Activated CD8-positive, alpha-beta T cell treated with anti-CD3 and anti-CD28 coated beads for 36 hours (primary cell): ENCODE results near the gene KCNC1. TPM values are rescaled to one million over a fixed set of nuclear protein-coding genes. Genes with fewer than 3 reads are reported as not detected.

Experiments
- ATAC-seq: fragments of 200-7000 bp; cut with Tn5 transposase; one replicate; pipeline ENCODE4 v1.10.0; 2021; ENCODE audit warnings: mild to moderate bottlenecking, moderate library complexity
- CTCF ChIA-PET: fragments of 350-600 bp; sonication (Branson Sonifier 250); formaldehyde crosslinking; loops from one replicate; lab custom pipeline; 2021; ENCODE audit warnings: antibody characterized with exemption; lab: Charles Lee
- POLR2A ChIA-PET: fragments of 350-600 bp; sonication (Branson Sonifier 250); formaldehyde crosslinking; loops from one replicate; lab custom pipeline; 2021; ENCODE audit warnings: antibody characterized with exemption; lab: Charles Lee
- DNase-seq: peaks from one replicate; pipeline ENCODE4 v3.0.0-alpha.2; 2020
- H3K27ac Mint-ChIP-seq: one replicate; pipeline ENCODE4 v1.8.0; 2021; ENCODE audit warnings: mild to moderate bottlenecking, mixed read lengths
- H3K27me3 Mint-ChIP-seq: one replicate; pipeline ENCODE4 v1.8.0; 2021; ENCODE audit warnings: mixed read lengths
- H3K36me3 Mint-ChIP-seq: one replicate; pipeline ENCODE4 v1.8.0; 2021; ENCODE audit warnings: low read depth, mixed read lengths
- H3K4me1 Mint-ChIP-seq: one replicate; pipeline ENCODE4 v1.8.0; 2021; ENCODE audit warnings: low read depth, mixed read lengths
- H3K4me3 Mint-ChIP-seq: one replicate; pipeline ENCODE4 v1.8.0; 2021; ENCODE audit warnings: mild to moderate bottlenecking, moderate library complexity, mixed read lengths
- H3K9me3 Mint-ChIP-seq: one replicate; pipeline ENCODE4 v1.8.0; 2021; ENCODE audit warnings: mixed read lengths
- CTCF ChIP-seq: fragments of 200-600 bp; IDR thresholded peaks from one replicate; pipeline ENCODE4 v1.8.0; 2022; ENCODE audit warnings: antibody characterized with exemption, mild to moderate bottlenecking
- intact Hi-C: fragments of 100-400 bp; cut with micrococcal nuclease; formaldehyde crosslinking; loops from one replicate; pipeline ENCODE4 v1.10.0; 2022
- total RNA-seq, 2 experiments: library from RNA; stranded (reverse); gene quantifications; one replicate each; pipeline ENCODE4 v1.2.3, GENCODE V29; 2021

KCNC1 gene
- total RNA-seq, 2 experiments from 2014 or later, result not detected

- no peak overlapping the region for H3K4me3 Mint-ChIP-seq
- H3K27me3 Mint-ChIP-seq, result peaks cover 5% of the 10 kb centered on the region
- H3K36me3 Mint-ChIP-seq, result no peaks in the 10 kb centered on the region
- ATAC-seq (no peak), DNase-seq (no peak)
- intact Hi-C loops, result no loop called here
- no peaks in the 10 kb centered on the region for H3K4me1 Mint-ChIP-seq
- H3K27ac Mint-ChIP-seq, result no peak overlapping the region
- POLR2A ChIA-PET, result no interaction called here
- H3K9me3 Mint-ChIP-seq, result no peaks in the 10 kb centered on the region
- CTCF ChIA-PET, result interaction anchor here (2.2 kb wide), 1 partner anchor 20 kb away, joined by 12 read pairs; no protein-coding TSS in a partner anchor
- no peak for TF ChIP-seq CTCF
Observed at GRCh38 chr11:17751558-17751957, 17.0 kb downstream of the KCNC1 start.

GRCh38 chr11:17752144-17752543 lies 17.6 kb downstream of the KCNC1 start:
- H3K27ac Mint-ChIP-seq, result no peak overlapping the region
- H3K4me1 Mint-ChIP-seq, result no peaks in the 10 kb centered on the region
- no peak for TF ChIP-seq CTCF
- DNase-seq (no peak), ATAC-seq (no peak)
- peaks cover 5% of the 10 kb centered on the region for H3K27me3 Mint-ChIP-seq
- ChIA-PET POLR2A (interaction anchor here (0.6 kb wide), 1 partner anchor 31 kb away, joined by 3 read pairs; no protein-coding TSS in a partner anchor), CTCF (interaction anchor here (2.2 kb wide), 1 partner anchor 21 kb away, joined by 12 read pairs; no protein-coding TSS in a partner anchor)
- no peaks in the 10 kb centered on the region for H3K9me3 Mint-ChIP-seq
- no peaks in the 10 kb centered on the region for H3K36me3 Mint-ChIP-seq
- intact Hi-C loops, result no loop called here
- no peak overlapping the region for H3K4me3 Mint-ChIP-seq

GRCh38 chr11:17753153-17753552 lies 18.6 kb downstream of the KCNC1 start:
- TF ChIP-seq CTCF, result no peak
- H3K4me1 Mint-ChIP-seq, result no peaks in the 10 kb centered on the region
- DNase-seq (no peak), ATAC-seq (no peak)
- no peak overlapping the region for H3K27ac Mint-ChIP-seq
- no peaks in the 10 kb centered on the region for H3K9me3 Mint-ChIP-seq
- H3K36me3 Mint-ChIP-seq, result no peaks in the 10 kb centered on the region
- intact Hi-C loops, result no loop called here
- no peak overlapping the region for H3K4me3 Mint-ChIP-seq
- ChIA-PET POLR2A (no interaction called here), CTCF (no interaction called here)
- peaks cover 3% of the 10 kb centered on the region for H3K27me3 Mint-ChIP-seq

GRCh38 chr11:17753641-17754040 lies 19.1 kb downstream of the KCNC1 start:
- no peak overlapping the region for H3K27ac Mint-ChIP-seq
- intact Hi-C loops, result no loop called here
- no peaks in the 10 kb centered on the region for H3K4me1 Mint-ChIP-seq
- POLR2A ChIA-PET, result no interaction called here
- CTCF ChIA-PET, result no interaction called here
- DNase-seq (no peak), ATAC-seq (no peak)
- peaks cover 3% of the 10 kb centered on the region for H3K27me3 Mint-ChIP-seq
- TF ChIP-seq CTCF, result no peak
- no peak overlapping the region for H3K4me3 Mint-ChIP-seq
- no peaks in the 10 kb centered on the region for H3K9me3 Mint-ChIP-seq
- H3K36me3 Mint-ChIP-seq, result no peaks in the 10 kb centered on the region

GRCh38 chr11:17755891-17756290 lies 21.3 kb downstream of the KCNC1 start:
- intact Hi-C loops, result no loop called here
- ChIA-PET POLR2A (no interaction called here), CTCF (interaction anchor here (1.7 kb wide), 1 partner anchor 25 kb away, joined by 9 read pairs; no protein-coding TSS in a partner anchor)
- DNase-seq (no peak), ATAC-seq (no peak)
- H3K36me3 Mint-ChIP-seq, result no peaks in the 10 kb centered on the region
- no peak overlapping the region for H3K27ac Mint-ChIP-seq
- peaks cover 3% of the 10 kb centered on the region for H3K27me3 Mint-ChIP-seq
- no peaks in the 10 kb centered on the region for H3K9me3 Mint-ChIP-seq
- TF ChIP-seq CTCF, result no peak
- no peak overlapping the region for H3K4me3 Mint-ChIP-seq
- no peaks in the 10 kb centered on the region for H3K4me1 Mint-ChIP-seq
